HepG2 (cell line): ENCODE data around the gene DHFR2.
"Not testable (repeated sequence)": the region's sequence is repeated elsewhere in the genome, so short reads cannot be mapped to it uniquely, and the experiment has no call there.

ENCODE experiments used
- CBFB ChIP-seq: sonication (generic); formaldehyde crosslinking; IDR thresholded peaks from 2 replicates; pipeline ENCODE4 v1.4.0; 2020; ENCODE audit warnings: missing genetic modification reagents
- CHD4 ChIP-seq: fragments of 200-600 bp; sonication (generic); IDR thresholded peaks from 2 replicates; pipeline ENCODE4 v1.7.0; 2017; ENCODE audit warnings: mild to moderate bottlenecking, low read length, borderline replicate concordance
- CTCF ChIP-seq: sonication (generic); formaldehyde crosslinking; IDR thresholded peaks from 2 replicates; pipeline ENCODE4 v1.5.0; 2020; ENCODE audit warnings: mild to moderate bottlenecking, missing genetic modification reagents, moderate library complexity
- EP300 ChIP-seq, 3 experiments: sonication (generic) in 1 of 3; formaldehyde crosslinking in 1 of 3; IDR thresholded peaks; 2 replicates each; pipeline versions ENCODE4 v1.5.1 to v1.6.1; 2011 to 2020; ENCODE audit warnings: low read depth in 2 of 3, low read length in 2 of 3, borderline replicate concordance in 1 of 3, improper control_type of control experiment in 1 of 3, mild to moderate bottlenecking in 1 of 3, missing genetic modification reagents in 1 of 3, moderate library complexity in 1 of 3
- JUND ChIP-seq: sonication (generic); formaldehyde crosslinking; IDR thresholded peaks from 2 replicates; pipeline ENCODE4 v1.8.0; 2022; ENCODE audit warnings: mild to moderate bottlenecking, missing genetic modification reagents
- MLLT10 ChIP-seq: sonication (generic); formaldehyde crosslinking; IDR thresholded peaks from 2 replicates; pipeline ENCODE4 v1.4.0; 2020; ENCODE audit warnings: missing genetic modification reagents
- MYPOP ChIP-seq: sonication (generic); formaldehyde crosslinking; IDR thresholded peaks from 2 replicates; pipeline ENCODE4 v1.8.1; 2023; ENCODE audit warnings: mild to moderate bottlenecking, moderate library complexity, missing genetic modification reagents
- PATZ1 ChIP-seq: sonication (generic); formaldehyde crosslinking; IDR thresholded peaks from 2 replicates; pipeline ENCODE4 v1.4.0; 2020; ENCODE audit warnings: missing genetic modification reagents
- RBM39 ChIP-seq: fragments of 200-400 bp; formaldehyde crosslinking; IDR thresholded peaks from one replicate; pipeline ENCODE4 v1.6.1; 2018; ENCODE audit warnings: antibody characterized with exemption, mild to moderate bottlenecking, low read depth, low read length; ENCODE audit not compliant: poor library complexity, severe bottlenecking
- RNF2 ChIP-seq: fragments of 450-650 bp; conservative IDR thresholded peaks from 2 replicates; pipeline ENCODE4 v1.6.1; 2016; ENCODE audit warnings: low read depth
- RNF219 ChIP-seq: sonication (generic); formaldehyde crosslinking; IDR thresholded peaks from 2 replicates; pipeline ENCODE4 v1.5.0; 2020; ENCODE audit warnings: mild to moderate bottlenecking, missing genetic modification reagents
- SETDB1 ChIP-seq: sonication (generic); formaldehyde crosslinking; IDR thresholded peaks from 2 replicates; pipeline ENCODE4 v1.5.1; 2020; ENCODE audit warnings: missing genetic modification reagents, mild to moderate bottlenecking, borderline replicate concordance
- ZSCAN30 ChIP-seq: sonication (generic); formaldehyde crosslinking; IDR thresholded peaks from 2 replicates; pipeline ENCODE4 v1.5.0; 2020; ENCODE audit warnings: mild to moderate bottlenecking, missing genetic modification reagents

GRCh38 chr3:94080552-94080951 is 17.8 kb upstream of the DHFR2 start:
- not testable (repeated sequence) for TF ChIP-seq EP300 (IDR thresholded peaks at IDR 0.05; ENCODE audit: low read depth in 2 of 2, low read length in 2 of 2); EP300 (CRISPR knock-in tag; IDR thresholded peaks at IDR 0.05; ENCODE audit: borderline replicate concordance); SETDB1 (CRISPR knock-in tag); CHD4; RBM39; JUND; CTCF (CRISPR knock-in tag); RNF219 (CRISPR knock-in tag); MYPOP; RNF2; MLLT10 (CRISPR knock-in tag); ZSCAN30; CBFB; PATZ1 (CRISPR knock-in tag)
